Measurements from ENCODE around the gene CHIT1.

The CHIT1 gene

DNA sequence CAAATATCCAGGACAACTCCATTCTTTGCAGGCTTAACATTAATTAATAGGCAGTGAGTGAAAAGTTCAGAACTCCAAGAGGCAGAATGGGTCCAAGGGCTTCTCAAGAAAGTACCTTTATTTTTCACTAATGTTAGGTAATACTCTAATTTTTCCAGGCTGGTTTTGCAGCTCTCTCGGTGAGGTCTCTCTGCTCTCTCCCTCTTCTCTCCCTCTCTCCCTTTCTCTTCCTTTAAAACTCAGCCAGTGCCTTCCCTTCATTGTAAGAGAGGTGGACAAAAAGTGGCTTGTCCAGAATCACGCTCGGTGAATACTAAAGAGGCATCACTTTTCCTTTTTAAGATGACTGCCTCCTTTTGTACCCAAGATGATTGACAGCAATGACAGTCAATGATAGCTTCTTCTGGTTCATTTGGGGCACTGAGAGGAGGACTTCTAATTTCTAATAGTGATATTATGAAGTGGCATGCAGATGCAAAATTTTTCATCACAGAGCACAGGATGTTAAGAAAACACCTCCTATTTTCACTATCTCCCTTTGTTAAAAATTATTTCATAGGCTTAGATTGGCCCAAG lies 41.7 kb downstream of the CHIT1 start:
- no peak for DNase-seq

DNA sequence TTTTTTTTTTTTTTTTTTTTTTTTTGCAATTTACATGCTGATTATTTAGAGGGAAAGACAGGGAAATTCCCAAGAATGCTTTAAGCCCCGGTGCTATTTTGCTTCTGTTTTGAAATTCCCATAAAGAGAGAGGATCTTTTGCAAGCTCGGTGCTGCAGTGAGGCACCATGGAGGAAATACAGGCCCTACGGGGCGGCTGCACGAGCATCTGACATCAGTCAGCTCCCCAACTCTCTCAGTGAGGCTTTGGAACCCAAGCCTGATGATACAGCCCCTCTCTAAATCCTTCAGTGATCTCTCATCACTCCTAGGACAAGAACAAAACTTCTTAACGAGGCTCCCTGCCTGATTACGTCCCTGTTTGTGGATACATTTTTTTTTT lies 42.2 kb downstream of the CHIT1 start:
- DNase-seq, result no peak

DNA sequence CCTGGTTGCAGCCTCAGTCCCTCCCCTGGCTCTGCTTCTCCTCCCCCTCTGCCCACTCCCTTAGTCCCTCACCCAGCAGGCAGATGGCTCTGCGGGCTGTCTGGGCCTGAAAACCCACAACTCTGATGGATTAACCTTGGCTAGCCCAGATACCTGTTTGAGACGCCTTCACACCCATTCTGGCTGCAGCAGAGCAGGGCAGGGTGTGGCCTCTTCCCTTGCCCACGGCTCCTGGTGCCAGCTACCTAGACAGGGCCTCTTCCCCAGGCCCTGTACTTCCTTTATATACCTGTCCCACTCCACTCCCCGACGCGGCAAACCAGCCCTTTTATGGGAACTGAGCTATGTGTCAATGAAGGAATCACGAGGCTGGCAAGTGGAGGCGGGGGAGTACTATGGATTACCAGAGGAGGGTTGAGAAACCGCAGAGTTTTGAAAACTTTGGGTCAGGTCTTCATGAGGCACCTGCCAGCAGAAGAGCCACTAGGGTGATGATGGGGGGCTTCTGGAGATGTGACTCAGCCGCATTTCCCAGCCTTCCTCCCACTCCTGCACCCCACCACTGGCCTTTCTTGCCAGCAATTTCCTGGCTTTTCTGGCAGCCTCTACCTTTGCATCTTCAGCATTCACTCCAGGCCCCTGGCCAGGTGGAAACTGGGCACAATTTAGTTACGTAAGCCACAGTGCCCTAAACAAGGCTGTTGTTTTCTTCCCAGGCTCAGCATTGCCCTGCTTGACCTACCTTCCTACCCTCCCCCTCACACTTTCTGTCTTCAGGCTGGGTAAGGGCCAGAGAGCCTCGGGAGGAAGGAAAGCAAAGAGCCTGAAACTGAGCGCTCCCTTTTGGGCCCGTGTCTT lies 42.8 kb downstream of the CHIT1 start, which contains the start of gene CHI3L1:
Gene CHI3L1 (minus strand): TSS at position 259 of the 858 bp plus-strand sequence. CDS start 81 bp downstream, at position 178.
- DNase-seq, result no peak

GRCh38 chr1:203186091-203186445 lies 43.4 kb downstream of the CHIT1 start:
- no peak for DNase-seq

DNA sequence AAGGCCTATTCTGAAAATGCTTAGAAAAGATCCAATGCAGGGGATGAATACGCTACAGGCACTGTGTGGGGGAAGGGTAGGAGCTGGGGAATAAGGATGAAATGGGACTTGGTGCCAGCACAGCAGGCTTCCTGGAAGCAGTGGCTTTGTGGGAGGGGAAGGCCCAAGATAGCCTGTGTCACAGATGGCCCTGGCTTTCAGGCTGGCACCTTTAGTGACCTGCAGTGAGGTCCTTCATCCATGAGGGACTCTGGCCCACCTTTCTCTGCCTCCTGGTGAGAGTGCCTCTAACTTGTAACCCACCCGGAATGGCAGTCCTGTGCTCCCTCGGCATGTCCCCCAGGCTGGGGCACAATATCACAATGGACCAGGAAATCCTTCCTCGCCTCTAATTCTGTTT lies 43.9 kb downstream of the CHIT1 start:
- DNase-seq, result no peak

DNA sequence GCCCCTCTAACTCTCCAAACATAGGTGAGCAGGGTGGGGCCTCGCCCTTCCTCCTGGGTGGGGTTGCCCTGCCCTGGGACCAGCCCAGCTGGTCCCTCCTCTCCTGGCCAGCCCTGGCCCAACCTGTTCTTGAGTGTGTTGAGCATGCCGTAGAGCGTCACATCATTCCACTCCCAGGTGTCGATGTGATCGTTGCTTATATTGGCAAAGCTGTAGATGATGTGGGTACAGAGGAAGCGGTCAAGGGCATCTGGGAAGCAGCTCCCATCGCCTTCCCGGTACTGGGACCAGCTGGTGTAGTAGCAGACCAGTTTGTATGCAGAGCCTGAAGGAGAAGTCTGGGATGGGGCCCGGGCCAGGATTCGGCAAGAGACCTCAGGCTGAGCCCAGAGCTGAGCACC lies 44.4 kb downstream of the CHIT1 start:
- DNase-seq, result no peak

DNA sequence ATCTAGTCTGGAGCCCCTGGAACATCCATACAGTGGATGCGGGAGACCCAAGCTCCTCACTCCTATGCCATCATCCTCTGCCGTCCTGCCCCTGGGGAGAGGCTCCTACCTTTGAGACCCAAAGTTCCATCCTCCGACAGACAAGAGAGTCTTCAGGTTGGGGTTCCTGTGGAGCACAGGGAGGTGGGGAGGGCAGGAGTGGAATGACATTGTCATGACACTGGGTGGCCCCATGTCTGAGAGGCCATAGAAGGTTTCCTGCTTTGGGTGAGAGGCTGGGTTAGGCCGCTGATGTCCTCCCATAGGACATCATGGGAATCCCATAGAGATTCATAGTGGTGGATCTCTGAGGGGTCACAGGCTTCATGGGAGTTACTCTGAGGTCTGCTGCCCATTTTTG lies 45.0 kb downstream of the CHIT1 start:
- DNase-seq, result no peak

GRCh38 chr1:203183828-203184227 lies 45.6 kb downstream of the CHIT1 start:
- DNase-seq, result no peak

- no peak for DNase-seq
These were observed 47.0 kb downstream of the CHIT1 start for GRCh38 chr1:203182387-203182953.

DNA sequence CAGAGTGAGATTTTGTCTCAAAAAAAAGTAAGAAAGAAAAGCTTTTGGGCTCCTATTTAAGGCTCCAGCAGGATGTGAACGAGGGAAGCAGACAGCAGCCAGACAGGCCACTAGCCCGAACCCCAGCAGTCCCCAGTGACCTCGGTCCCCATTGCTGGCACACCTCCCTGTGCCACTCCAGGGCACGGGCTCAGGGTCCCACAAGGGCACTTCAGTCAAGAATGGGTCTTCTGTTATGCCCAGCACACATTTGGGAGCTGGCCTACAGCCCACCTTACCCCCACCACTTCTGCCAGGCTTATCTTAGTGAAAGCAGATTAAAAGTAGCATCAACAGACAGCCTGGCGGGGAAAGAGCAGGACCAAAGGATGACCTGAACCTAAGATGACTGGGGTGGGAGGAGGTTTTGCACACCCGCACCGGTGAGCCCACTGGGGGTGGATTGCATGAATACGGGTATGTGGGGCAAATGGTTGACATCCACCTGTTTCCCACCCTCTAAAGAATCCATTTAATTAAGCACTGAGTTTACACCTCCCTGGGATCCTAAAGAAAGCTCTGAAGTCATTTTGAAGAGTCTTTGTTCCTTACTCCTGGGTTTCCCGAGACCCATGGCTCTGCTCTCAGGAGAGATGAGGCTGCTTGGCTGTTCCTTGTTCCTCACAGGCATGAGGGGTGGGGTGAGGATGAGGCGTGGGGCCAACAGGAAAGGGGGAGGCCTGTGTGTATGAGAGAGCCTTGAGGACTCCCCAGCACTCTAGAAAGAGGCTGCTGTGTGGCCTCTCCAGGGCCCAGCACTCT lies 47.7 kb downstream of the CHIT1 start:
- DNase-seq, result no peak

GRCh38 chr1:203180611-203181330 lies 48.7 kb downstream of the CHIT1 start:
- no peak for DNase-seq

DNA sequence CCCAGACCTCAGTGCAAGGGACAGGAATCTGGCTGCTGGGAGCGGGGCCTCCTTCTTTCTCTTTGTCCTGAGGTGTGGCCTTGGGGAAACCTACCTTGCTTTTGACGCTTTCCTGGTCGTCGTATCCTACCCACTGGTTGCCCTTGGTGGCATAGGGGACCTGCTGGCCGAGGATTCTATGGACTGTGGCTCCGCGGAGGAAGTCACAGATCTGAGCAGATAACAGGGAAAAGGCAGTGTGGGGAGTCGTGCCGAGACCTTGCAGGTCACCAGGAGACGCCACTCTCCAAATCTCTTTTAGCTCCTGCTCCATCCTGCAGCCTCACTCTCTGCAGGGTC lies 49.8 kb downstream of the CHIT1 start:
- DNase-seq, result no peak

- DNase-seq, result no peak
These were observed 50.4 kb downstream of the CHIT1 start for GRCh38 chr1:203178821-203179666.

GRCh38 chr1:203178083-203178482 lies 51.4 kb downstream of the CHIT1 start:
- DNase-seq, result peak; percentile 23

GRCh38 chr1:203177470-203178039 lies 51.9 kb downstream of the CHIT1 start:
- DNase-seq, result no peak

- DNase-seq, result no peak
These were observed 52.5 kb downstream of the CHIT1 start for GRCh38 chr1:203177036-203177405.

GRCh38 chr1:203176273-203177035 lies 53.0 kb downstream of the CHIT1 start:
- DNase-seq, result no peak

- DNase-seq, result no peak
These were observed 53.6 kb downstream of the CHIT1 start for GRCh38 chr1:203175827-203176241.

GRCh38 chr1:203175237-203175826 lies 54.1 kb downstream of the CHIT1 start, which contains the start of gene MYBPH:
Gene MYBPH (minus strand): TSS chr1:203175826. CDS start chr1:203175755, 71 bp downstream.
- DNase-seq, result no peak

All from fibroblast of skin of abdomen (primary cell).